ENCODE measurements around the gene TCF7L2.

The TCF7L2 gene

DNA sequence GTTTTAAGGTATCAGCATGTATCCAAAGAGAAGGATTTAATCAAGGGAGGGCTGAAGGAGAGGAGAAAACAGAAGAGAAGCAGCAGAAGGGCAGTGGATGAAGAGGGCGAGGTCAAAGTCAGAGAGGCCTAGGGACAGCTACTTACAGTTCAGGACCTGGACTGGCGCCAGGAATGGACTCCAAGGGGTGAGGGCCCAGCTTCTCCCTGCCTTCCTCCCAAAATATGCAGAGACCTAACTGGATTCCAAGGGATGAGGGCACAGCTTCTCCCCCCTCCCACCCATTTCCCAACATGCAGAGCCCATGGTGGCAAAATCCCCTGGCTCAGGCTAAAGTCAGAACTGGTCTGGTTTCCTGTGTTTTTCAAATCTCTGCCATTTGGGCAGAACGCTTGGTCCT is 3.4 kb upstream of the TCF7L2 start:
- no peak for DNase-seq (ENCODE audit: low read depth in 2 of 2)

DNA sequence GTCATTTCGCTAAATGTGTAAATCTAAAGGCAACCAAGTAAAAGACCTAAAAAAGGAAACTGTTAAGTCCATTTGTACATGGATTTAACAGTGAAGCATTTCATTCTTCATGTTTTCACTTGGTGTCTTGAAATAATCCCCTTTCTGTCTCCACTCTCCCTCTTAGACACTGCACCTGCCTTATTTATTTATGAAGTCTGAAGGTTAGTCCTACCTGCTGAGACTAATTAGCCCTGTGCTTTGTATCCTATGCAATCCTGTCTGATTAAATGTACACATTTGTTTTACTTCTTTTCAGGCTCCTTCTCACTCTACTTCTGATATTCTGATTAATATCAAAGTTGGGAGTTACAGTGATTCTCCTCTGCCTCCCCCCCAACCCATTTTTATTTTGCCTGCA is 1.9 kb upstream of the TCF7L2 start:
- DNase-seq (ENCODE audit: low read depth in 2 of 2): no peak

DNA sequence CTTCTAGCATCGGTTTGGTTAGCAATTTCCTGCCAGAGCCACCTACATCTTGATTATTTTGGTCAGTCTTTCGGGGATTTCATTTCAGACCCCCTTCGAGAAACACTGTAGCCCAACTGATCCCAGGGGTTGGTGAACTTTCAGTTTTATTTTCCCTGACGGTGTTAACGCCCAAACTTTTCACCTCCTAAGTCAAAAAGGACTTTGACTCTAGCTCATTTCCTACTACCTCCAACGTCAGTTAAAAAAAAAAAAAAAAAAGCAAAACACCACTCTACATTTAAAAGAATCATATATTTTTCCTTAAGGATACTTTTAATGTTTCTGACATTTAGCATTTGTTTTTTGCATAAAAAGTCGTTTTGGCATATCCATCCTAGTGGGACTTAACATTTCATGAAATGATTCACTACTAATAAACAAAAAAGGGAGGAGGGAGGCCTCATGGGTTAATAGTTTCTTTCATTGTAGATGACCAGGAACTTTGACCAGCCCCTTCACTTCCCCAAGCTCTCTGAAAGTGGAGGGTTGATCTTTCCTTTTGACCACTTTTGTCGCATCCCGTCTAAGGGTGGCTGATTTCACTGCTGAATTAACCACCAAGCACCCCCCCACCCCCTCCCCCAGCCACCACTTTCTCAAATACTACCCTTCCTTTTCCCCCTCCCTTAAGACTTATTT is 764 bp upstream of the TCF7L2 start:
- DNase-seq (ENCODE audit: low read depth in 2 of 2): no peak

DNA sequence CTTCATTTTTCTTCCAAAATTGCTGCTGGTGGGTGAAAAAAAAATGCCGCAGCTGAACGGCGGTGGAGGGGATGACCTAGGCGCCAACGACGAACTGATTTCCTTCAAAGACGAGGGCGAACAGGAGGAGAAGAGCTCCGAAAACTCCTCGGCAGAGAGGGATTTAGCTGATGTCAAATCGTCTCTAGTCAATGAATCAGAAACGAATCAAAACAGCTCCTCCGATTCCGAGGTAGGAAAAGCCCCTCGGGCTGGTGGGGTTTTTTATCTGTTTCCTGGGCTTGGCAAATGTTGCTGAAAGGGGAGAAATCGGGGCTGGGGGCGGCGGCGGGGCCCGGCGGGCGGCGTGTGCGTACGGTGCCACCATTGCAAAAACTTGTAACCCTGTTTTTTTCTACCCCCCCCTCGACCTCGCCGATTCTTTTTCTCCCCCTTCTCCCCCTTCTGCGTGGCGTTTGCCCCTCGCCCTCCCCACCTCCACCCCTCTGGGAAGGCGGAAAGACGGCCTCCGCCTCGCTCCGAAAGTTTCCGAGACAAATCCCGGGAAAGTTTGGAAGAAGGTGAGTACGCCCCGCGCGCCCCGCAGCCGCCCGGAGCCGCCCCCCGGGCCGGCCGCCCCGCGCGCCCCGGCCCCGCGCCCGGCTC is 789 bp downstream of the TCF7L2 start:
- DNase-seq (ENCODE audit: low read depth in 2 of 2): no peak

DNA sequence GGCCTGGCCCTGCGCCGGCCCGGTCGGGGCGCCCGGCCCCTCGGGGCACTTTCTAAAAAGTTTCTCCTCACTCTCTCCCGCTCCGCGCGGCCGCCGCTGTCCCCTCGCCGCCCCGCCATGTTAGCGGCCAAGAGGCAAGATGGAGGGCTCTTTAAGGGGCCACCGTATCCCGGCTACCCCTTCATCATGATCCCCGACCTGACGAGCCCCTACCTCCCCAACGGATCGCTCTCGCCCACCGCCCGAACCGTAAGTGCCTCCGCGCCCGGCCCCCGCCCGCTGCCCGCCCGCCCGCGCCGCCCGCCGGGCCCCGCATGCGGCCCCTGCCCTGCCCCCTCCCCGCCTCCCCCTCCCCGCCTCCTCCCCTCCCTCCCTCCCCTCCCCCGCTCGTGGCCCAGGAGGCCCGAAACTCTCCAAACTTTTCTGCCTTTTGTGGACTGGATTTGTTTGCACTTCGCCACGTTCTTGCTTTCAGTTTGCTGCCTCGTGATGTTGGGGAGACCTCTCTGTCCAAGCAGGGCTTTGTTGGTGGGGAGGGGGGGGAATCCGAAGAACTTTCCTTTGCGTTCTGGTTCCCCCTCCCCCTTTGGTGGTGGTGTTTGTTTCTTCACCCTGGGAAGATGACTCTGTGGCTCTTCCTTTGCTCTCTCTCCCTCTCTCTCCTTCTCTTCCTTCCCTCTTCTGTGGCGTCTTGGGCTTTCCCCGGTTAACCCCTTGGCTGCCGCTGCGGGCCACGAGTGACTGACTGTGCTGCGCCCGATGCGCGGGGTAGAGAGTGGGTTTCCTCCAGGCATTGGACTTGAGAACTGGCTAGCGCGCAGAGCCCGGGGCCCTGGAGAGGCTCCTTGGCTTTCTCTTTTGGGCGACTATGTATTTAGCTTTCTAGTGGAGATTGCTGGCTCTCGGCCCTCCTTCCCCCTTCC is 1.6 kb downstream of the TCF7L2 start:
- DNase-seq (ENCODE audit: low read depth in 2 of 2): no peak

DNA sequence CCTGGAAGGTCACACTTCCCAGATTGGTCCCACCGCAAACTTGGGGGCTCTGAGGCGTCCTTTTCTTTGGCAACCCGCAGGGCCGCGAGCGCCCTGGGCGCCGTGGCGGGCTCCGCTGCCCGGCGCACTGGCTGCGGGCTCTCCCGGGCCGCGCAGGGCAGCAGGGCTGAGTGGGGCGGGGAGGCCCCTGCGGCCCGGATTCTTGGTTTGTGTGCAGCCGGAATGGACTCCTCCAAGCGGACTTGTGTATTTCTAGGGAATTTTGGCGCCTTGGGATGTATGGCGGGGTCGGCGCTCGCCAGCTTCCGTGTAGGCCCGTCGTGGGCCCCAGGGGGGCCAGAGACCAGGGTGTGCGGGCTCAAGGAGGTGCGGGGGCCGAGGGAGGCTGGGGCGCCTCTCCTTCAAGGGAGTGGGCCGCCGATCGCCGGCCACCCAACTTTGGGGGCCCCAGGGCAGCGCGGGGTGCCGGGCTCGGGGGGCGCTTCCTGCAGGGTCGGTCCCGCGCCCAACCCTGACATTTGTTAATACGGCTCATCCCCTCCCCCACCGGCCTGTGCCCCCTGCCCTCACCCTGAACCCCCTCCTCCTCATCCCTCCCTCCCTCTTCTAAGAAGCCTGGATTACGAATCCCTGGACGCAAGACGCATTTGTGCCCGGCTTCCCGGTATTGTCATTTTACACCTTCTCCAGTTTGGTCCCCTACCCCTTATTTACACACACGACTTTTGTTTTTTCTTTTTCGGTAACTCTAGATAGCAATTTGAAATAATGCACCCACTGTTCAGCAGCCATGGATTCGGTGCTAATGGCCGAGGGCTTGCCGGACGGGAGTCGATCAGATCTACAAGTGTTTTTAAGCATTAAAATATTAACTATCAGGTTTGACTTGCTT is 2.5 kb downstream of the TCF7L2 start:
- no peak for DNase-seq (ENCODE audit: low read depth in 2 of 2)

DNA sequence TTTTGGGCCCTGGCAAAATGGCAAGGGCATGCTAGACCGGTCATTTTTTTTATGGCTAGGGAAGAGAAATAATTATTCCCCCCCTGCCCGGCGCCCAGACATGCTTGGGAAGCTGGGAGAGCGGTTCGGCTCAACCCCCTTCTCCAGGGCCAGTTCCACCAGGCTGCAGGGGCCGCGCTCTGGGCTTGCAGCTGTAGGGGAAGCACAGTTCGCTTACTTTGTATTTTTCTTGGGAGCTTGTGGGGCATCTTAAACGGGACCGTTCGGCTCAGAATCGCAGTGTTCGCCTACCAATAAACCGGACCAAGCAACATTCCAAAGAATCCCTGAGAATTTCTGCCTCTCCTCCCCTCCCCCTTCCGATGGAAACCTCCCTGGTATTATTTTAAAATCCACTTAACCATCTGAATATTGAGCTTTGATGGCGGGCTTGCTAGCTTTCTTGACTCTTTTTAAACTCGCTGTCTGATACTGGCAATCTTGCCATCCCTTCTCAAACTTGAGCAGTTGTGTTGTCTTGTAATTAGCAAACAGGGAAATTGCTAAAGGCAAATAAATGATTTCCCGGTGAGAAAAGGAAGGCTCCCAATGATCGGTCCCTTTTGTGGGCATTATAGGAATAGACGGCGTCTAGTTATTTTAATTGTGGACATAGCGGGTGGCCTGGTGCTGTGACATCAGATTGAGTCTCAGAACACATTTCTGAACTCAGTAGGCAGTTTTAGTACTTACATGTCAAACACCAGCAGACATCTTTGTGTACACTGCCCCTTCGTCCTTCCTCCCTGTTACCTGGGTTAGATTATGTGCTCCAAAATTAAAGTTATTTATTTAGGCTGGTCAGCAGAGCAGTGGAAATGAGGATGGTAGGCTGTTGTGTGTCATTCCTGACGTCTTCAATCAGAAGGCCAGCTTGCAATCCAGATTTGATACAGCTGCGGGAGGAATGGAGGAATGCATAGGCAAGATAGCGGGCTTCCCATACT is 3.4 kb downstream of the TCF7L2 start:
- no peak for DNase-seq (ENCODE audit: low read depth in 2 of 2)

DNA sequence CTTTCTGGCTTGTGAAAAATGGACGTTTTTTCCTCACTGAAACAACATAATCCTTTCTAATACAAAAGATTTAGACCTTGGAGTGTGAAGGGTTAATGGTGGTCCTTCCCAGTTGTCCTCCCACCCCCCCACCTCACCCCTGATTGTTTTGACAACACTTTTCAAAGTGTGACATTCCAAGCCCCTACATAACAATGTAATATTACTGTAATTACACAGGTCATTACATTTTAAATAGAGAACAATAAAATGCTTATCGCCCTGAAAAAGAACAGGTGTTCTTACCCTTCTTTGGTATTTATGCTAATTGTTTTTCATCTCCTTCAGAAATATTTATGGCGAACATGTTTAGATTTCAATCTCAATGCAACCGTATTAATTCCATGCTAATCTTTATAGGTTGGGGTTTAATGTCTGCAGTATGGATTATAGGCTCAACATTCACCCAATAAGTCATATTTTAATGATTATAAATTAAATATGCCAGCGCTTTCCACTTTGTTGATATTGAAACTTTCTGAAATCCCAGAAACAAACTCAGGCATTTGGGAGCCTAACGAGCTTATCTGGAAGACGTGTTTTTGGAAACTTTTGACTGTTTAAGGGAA is 5.0 kb downstream of the TCF7L2 start:
- DNase-seq (ENCODE audit: low read depth in 2 of 2): no peak

DNA sequence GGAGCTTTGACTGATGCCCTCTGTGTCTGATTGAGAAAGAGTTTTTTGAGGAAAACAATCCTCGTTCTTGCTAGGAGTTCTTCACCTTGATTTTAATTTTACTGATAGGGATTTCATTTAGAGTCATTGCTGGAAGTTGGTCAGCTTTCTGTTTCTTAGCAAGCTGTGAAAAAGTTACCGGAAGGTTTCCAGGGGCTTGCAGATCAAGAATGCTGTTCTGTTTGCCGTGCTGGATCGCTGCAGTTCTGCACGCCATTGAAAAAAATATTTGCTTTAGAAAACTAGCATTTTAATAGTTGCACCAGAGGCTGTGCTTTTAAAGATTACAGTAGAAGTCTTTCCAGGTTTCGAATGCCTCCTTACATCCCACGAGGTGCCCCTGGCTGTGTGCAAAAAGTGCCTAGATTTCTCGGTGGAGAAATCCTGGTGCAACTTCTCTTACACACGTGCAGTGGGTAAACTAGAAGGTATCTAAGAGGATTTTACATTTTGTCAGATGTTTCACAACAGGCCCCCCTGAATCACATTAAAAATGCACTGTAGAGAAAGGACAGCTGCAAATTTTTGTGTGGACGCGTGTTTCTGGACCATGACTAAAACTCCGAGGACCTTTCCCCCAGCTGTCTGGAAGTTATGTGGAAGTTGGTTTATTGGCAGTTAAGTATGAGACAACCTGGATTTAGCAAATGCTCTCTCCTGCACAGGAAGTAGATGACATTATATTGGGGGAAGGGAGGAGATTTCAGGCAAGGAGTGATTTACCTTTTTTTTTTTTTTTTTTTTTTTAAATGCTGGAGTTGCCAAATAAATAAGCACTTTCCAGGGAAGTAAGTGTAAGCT is 5.8 kb downstream of the TCF7L2 start:
- DNase-seq (ENCODE audit: low read depth in 2 of 2): no peak

DNA sequence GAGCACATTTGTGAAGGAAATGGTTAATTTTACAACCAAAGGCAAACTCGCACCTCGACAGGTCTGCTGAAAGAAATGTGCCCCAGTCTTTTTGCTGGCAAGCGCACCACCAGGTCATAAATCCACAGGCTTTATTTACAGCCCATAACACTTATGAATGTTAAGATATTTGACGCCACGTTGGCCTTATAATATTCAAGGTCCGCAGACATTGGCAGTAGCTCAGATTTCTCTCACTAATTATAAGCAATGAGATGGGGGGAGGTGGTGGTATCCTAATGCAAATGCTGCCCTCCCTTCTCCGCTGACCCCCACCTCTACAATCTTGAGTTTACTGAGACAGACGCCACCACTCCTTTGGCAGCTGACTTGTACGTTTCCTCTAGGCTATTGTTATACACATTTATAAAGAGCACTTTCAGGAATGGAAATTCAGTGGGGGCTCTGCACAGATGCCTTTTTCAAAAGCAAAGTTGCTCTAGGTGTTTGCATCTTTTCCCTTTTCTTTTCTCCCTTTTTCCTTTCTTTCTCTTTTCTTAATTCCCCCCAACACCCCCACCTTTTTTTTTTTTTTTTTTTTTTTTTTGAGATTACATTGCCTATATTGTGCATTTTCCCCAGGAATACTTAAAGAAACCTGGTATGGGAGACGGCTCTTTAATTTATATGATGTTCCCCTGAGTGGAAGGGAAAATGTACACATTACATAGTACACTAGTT is 6.7 kb downstream of the TCF7L2 start:
- DNase-seq (ENCODE audit: low read depth in 2 of 2): no peak

DNA sequence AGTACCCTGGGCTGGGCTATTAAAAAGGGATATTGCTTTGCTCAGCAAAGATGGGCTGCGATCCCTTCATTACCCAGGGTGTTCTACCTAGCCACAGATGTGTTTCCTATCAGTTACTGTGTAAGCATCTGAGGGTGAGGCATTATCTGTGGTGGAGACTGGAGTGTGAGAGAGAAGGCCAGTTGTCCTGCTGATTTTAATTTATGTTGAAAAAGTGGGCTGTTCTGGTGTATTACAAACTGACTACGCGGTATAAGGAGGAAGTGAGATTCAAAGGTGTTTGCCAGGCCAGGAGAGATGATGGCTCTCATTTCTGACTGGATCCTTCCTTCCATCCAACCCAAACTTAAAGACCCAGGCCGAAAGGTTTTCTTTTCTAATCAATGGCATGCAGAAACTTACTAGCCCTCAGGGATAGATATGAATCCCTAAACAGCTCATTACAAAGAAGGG is 7.6 kb downstream of the TCF7L2 start:
- no peak for DNase-seq (ENCODE audit: low read depth in 2 of 2)

DNA sequence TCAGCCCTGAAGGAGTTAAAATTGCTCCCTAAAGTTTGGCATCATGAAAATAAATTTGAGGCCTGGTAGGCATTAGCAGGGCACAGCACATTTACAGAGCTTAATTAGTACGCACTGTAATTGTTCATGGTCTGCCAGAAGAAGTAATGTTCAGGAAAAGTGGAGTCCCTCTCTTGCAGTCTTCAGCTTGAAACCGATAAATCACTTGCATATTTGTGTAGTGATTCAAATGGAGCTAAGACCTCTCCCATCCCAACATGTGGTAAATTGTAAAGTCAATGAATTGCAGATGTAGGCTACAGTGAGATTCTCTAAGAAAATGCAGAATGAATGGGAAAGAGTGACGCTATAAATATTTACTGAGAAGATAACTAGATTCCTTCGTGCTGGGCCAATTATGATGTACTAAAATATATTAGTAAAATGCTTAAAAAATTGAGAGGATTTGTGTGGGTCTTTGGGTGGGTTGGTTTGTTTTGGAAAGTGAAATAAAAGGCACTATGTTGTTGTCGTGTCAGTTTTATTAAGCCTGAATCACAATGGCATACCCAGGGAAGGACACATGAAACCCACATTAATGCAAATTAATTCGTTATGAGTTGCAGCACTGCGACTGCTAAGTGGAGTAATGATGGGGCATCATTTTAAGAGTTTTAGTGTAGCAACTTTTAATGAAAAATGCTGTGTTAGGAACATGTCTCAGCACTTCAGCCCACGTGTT is 8.4 kb downstream of the TCF7L2 start:
- DNase-seq (ENCODE audit: low read depth in 2 of 2): no peak

DNA sequence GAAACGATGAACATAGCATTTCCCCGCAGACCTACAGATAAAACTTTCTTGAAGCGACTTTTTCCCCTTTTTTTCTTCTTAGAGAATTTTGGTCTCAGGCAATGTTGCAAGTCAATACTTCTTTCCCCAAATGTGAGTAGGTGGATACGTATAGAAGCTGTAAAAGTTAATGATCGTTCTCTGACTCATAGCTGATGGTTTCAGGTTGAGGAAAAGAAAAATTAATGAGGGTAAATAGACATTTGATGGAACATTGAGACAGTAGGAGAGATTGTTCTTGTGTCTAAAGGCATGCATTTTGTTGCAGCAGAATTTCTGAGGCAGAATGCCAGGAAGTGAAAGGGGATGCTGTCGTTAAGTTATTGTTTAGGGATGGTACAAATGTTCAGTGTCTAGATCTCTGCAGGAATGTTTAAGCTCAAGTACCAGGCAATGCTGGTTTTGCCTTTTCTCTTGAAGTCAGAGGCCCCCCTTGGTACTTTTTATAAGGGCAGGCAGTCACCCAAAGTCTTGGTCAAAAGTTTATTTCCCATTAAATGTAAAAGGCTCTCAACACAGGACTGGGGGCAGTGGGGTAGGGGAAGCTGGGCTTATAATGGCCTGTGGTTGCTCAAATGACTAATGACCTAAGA is 9.3 kb downstream of the TCF7L2 start:
- DNase-seq (ENCODE audit: low read depth in 2 of 2): no peak

DNA sequence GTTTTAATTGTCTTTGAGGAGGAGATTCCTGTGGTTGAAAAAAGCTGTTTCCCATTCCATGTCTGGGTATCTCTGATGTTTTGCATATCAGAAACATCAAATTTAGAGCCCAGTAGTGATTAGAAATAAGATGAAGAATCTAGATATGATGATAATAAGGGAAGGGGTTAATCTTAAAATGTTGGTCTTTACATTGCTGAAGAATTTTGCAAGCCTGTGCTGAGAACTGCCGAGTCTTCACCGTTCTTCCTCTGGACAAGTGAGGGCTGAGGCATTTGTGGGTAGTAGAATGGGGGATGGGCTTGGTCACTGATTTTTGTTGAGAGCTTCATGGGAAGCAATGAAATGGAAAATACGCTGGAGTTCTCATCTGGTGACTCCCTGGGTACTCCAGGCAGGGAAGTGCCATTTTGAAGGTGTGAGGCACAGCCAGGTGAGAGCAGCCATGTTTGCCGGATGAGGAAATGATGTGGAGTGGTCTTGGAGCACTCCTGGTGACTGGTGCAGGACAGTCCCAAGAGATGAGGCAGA is 10.2 kb downstream of the TCF7L2 start:
- no peak for DNase-seq (ENCODE audit: low read depth in 2 of 2)

DNA sequence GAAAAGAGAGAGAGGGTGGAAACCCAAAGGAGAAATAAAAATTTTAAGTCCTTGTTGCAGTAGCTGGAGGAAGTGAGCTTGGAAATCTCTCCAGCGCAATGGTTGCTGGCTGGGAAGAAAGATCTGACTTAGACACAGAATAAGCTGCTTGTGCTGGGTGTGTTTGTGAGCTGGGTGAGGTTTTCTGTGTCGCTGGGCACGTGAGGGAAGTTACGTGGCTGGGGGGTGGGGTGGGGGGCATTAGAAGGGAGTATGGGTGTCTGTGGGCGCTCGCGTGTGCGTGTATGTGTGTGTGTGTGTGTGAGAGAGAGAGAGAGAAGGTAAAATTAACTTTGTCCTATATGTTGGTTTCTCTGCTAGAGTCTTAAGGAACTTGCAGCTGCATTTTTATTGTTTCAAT is 11.6 kb downstream of the TCF7L2 start:
- DNase-seq (ENCODE audit: low read depth in 2 of 2): no peak

DNA sequence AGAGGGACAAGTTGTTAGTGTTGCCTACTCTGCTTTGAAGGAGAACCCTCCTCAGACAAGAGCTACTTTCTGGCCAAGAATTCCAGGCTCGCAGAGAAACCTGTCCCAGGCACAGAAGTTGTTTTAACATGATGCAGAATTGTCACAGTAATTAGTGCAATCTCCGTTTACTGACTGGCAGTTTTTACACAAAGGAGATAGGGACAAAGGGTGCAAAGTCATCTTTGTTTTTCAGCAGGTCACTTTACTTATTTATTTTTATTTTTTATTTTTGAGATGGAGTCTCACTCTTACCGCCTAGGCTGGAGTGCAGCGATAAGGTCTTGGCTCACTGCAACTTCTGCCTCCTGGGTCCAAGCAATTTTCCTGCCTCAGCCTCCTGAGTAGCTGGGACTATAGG is 12.3 kb downstream of the TCF7L2 start:
- no peak for DNase-seq (ENCODE audit: low read depth in 2 of 2)

DNA sequence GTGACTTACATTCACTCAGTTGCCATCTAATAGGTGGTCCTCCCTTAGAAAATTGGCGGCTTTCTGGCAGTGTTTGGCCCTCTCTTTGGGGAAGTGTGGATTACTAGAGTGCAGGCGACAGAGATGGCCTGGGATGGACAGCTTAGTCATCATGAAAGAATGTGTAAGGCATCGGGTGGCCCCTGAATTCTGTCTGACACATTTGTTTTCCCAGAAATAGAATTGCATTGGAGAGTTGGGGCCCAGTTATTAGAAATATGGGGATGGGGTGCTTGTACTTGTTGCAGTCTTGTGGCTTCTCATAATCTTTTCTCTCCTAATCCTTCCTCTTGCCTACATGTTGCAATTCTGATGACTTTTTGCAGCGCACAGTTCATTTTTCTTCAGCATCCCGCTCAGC is 13.8 kb downstream of the TCF7L2 start:
- DNase-seq (ENCODE audit: low read depth in 2 of 2): no peak

All from activated CD4-positive, alpha-beta T cell treated with anti-CD3 and anti-CD28 coated beads for 24 hours (primary cell).